ENCODE data around the gene NGRN.

GRCh38 chr15:90219421-90220141 is 45.9 kb upstream of the NGRN start:
- no peak for TF ChIP-seq POLR2A (IDR thresholded peaks at IDR 0.05)
- peak; percentile 44 to 78 (median 66) for TF ChIP-seq CTCF (IDR thresholded peaks at IDR 0.05)

Data from upper lobe of left lung (tissue), 4 donors.